ENCODE measurements around the gene NCS1. TPM values are rescaled to one million over a fixed set of nuclear protein-coding genes. Genes with fewer than 3 reads are reported as not detected.
"Not testable (repeated sequence)": the region's sequence is repeated elsewhere in the genome, so short reads cannot be mapped to it uniquely, and the experiment has no call there.

The NCS1 gene
- total RNA-seq, 1 donor from 2014 or later, result 26.6 TPM

- Histone ChIP-seq H3K27me3 (ENCODE audit: control insufficient read depth, insufficient read depth, low read length) (no peaks in the 10 kb centered on the region), H3K36me3 (ENCODE audit: control insufficient read depth, insufficient read depth, low read length) (no peaks in the 10 kb centered on the region), H3K4me3 (ENCODE audit: low read depth, low read length) (no peak overlapping the region)
- TF ChIP-seq CTCF (IDR thresholded peaks at IDR 0.05; ENCODE audit: insufficient read depth, low read length, severe bottlenecking), result no peak
- FAIRE-seq, result no peak
- DNase-seq (ENCODE audit: low read depth), result no peak
Measured at GRCh38 chr9:130276121-130276520, 103.9 kb downstream of the NCS1 start.

GRCh38 chr9:130276955-130277354, 104.8 kb downstream of the NCS1 start:
- Histone ChIP-seq H3K36me3 (ENCODE audit: control insufficient read depth, insufficient read depth, low read length) (no peaks in the 10 kb centered on the region), H3K4me3 (ENCODE audit: low read depth, low read length) (no peak overlapping the region), H3K27me3 (ENCODE audit: control insufficient read depth, insufficient read depth, low read length) (no peaks in the 10 kb centered on the region)
- FAIRE-seq (no peak), DNase-seq (ENCODE audit: low read depth) (no peak)
- TF ChIP-seq CTCF (IDR thresholded peaks at IDR 0.05; ENCODE audit: insufficient read depth, low read length, severe bottlenecking), result no peak

GRCh38 chr9:130277525-130277924, 105.3 kb downstream of the NCS1 start:
- not testable (repeated sequence) for FAIRE-seq

GRCh38 chr9:130283539-130284248, 111.5 kb downstream of the NCS1 start:
- DNase-seq (ENCODE audit: low read depth) (no peak), FAIRE-seq (no peak)
- Histone ChIP-seq H3K4me3 (ENCODE audit: low read depth, low read length) (no peak overlapping the region), H3K36me3 (ENCODE audit: control insufficient read depth, insufficient read depth, low read length) (no peaks in the 10 kb centered on the region), H3K27me3 (ENCODE audit: control insufficient read depth, insufficient read depth, low read length) (peaks cover 5% of the 10 kb centered on the region)
- no peak for TF ChIP-seq CTCF (IDR thresholded peaks at IDR 0.05; ENCODE audit: insufficient read depth, low read length, severe bottlenecking)

More at GRCh38 chr9:130277525-130277924, 105.3 kb downstream of the NCS1 start:
- H3K36me3 ChIP-seq (ENCODE audit: control insufficient read depth, insufficient read depth, low read length); H3K27me3 ChIP-seq (ENCODE audit: control insufficient read depth, insufficient read depth, low read length); DNase-seq (ENCODE audit: low read depth); H3K4me3 ChIP-seq (ENCODE audit: low read depth, low read length): not testable (repeated sequence)

GRCh38 chr9:130284249-130284625, 112.0 kb downstream of the NCS1 start:
- TF ChIP-seq CTCF (IDR thresholded peaks at IDR 0.05; ENCODE audit: insufficient read depth, low read length, severe bottlenecking), result no peak
- DNase-seq (ENCODE audit: low read depth), result no peak
- no peak for FAIRE-seq
- Histone ChIP-seq H3K4me3 (ENCODE audit: low read depth, low read length) (no peak overlapping the region), H3K36me3 (ENCODE audit: control insufficient read depth, insufficient read depth, low read length) (no peaks in the 10 kb centered on the region), H3K27me3 (ENCODE audit: control insufficient read depth, insufficient read depth, low read length) (peaks cover 5% of the 10 kb centered on the region)

- no peak for TF ChIP-seq CTCF (IDR thresholded peaks at IDR 0.05; ENCODE audit: insufficient read depth, low read length, severe bottlenecking)
- no peaks in the 10 kb centered on the region for H3K36me3 ChIP-seq (ENCODE audit: control insufficient read depth, insufficient read depth, low read length)
- H3K27me3 ChIP-seq (ENCODE audit: control insufficient read depth, insufficient read depth, low read length), result peaks cover 7% of the 10 kb centered on the region
- no peak overlapping the region for H3K4me3 ChIP-seq (ENCODE audit: low read depth, low read length)
- DNase-seq (ENCODE audit: low read depth) (no peak), FAIRE-seq (no peak)
Measured at GRCh38 chr9:130284690-130285089, 112.5 kb downstream of the NCS1 start.

Measured in bronchial epithelial cell (primary cell).